PFSK-1 (cell line): Measurements from ENCODE around the gene SPRYD7.

ENCODE experiments used
- POLR2AphosphoS5 ChIP-seq: IDR thresholded peaks from 2 replicates; pipeline ENCODE4 v1.6.1; 2012; ENCODE audit warnings: low read depth, mild to moderate bottlenecking, control low read depth, low read length, moderate library complexity
- SIN3A ChIP-seq: IDR thresholded peaks from 2 replicates; pipeline ENCODE4 v1.6.1; 2012; ENCODE audit warnings: mild to moderate bottlenecking, low read length, moderate library complexity, borderline replicate concordance; ENCODE audit not compliant: insufficient read depth
- TF ChIP-seq, protein P1 (sequence below), 2 experiments: IDR thresholded peaks; 2 replicates each; pipeline versions ENCODE4 v1.6.1 to v1.8.0; 2011 to 2012; ENCODE audit warnings: low read depth in 2 of 2, low read length in 2 of 2, control low read depth in 1 of 2, inconsistent platforms in 1 of 2, mild to moderate bottlenecking in 1 of 2, moderate library complexity in 1 of 2; ENCODE audit not compliant: insufficient read depth in 1 of 2

DNA sequence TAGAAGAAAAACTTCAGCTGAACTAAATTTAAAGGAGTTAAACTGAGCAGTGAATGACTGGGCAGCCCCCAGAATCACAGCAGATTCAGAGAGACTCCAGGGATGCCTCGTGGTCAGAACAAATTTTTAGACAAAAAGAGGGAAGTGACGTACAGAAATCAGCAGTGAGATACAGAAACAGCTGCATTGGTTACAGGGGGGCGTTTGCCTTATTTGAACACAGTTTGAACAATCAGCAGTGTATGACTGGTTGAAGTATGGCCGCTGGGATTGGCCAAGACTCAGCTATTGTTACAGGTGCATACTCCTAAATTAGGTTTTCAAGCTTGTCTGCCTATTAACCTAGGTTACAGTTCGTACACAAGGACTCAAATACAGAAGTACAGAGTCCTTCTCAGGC lies 2.2 kb upstream of the SPRYD7 start:
- TF ChIP-seq POLR2AphosphoS5 (no peak), SIN3A (no peak)
- TF ChIP-seq, protein P1, sequence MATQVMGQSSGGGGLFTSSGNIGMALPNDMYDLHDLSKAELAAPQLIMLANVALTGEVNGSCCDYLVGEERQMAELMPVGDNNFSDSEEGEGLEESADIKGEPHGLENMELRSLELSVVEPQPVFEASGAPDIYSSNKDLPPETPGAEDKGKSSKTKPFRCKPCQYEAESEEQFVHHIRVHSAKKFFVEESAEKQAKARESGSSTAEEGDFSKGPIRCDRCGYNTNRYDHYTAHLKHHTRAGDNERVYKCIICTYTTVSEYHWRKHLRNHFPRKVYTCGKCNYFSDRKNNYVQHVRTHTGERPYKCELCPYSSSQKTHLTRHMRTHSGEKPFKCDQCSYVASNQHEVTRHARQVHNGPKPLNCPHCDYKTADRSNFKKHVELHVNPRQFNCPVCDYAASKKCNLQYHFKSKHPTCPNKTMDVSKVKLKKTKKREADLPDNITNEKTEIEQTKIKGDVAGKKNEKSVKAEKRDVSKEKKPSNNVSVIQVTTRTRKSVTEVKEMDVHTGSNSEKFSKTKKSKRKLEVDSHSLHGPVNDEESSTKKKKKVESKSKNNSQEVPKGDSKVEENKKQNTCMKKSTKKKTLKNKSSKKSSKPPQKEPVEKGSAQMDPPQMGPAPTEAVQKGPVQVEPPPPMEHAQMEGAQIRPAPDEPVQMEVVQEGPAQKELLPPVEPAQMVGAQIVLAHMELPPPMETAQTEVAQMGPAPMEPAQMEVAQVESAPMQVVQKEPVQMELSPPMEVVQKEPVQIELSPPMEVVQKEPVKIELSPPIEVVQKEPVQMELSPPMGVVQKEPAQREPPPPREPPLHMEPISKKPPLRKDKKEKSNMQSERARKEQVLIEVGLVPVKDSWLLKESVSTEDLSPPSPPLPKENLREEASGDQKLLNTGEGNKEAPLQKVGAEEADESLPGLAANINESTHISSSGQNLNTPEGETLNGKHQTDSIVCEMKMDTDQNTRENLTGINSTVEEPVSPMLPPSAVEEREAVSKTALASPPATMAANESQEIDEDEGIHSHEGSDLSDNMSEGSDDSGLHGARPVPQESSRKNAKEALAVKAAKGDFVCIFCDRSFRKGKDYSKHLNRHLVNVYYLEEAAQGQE (IDR thresholded peaks at IDR 0.05; ENCODE audit: insufficient read depth in 1 of 2, low read depth in 2 of 2, low read length in 2 of 2): no peak
